PC-3 (cell line): ENCODE data around the gene VAPB. TPM values are rescaled to one million over a fixed set of nuclear protein-coding genes. Genes with fewer than 3 reads are reported as not detected.

Experiments
- ATAC-seq: fragments of 200-7000 bp; cut with Tn5 transposase; 2 replicates; pipeline ENCODE4 v1.9.1; 2020; ENCODE audit warnings: mild to moderate bottlenecking, moderate library complexity
- BruUV-seq: library from RNA; stranded (reverse); fragments of 400-500 nt; replicated peaks from 2 replicates; lab custom pipeline; 2021; lab: Mats Ljungman, UMichigan
- CTCF ChIA-PET: fragments of 300-600 bp; sonication (Branson Sonifier 250); formaldehyde crosslinking; loops from one replicate; lab custom pipeline; 2022; ENCODE audit warnings: antibody characterized with exemption; lab: Charles Lee
- POLR2A ChIA-PET: fragments of 300-600 bp; sonication (Branson Sonifier 250); formaldehyde crosslinking; loops from one replicate; lab custom pipeline; 2022; ENCODE audit warnings: antibody characterized with exemption; ENCODE audit not compliant: unreplicated experiment; lab: Charles Lee
- DNase-seq: peaks from one replicate; pipeline ENCODE4 v3.0.0-alpha.2; 2015
- H2AFZ ChIP-seq: fragments of 300-600 bp; sonication (generic); 2 replicates; pipeline ENCODE4 v1.6.0; 2016; ENCODE audit warnings: antibody characterized with exemption, low read length
- H3F3A ChIP-seq: fragments of 300-600 bp; sonication (generic); one replicate; pipeline ENCODE4 v1.6.0; 2017; ENCODE audit warnings: antibody characterized with exemption, low read length, control low read depth, mild to moderate bottlenecking; ENCODE audit not compliant: unreplicated experiment
- H3K27ac ChIP-seq: fragments of 300-600 bp; sonication (generic); 2 replicates; pipeline ENCODE4 v1.5.1; 2016; ENCODE audit warnings: mild to moderate bottlenecking, low read length
- H3K27me3 ChIP-seq: fragments of 300-600 bp; sonication (generic); 2 replicates; pipeline ENCODE4 v1.6.1; 2016; ENCODE audit warnings: low read length, mixed read lengths
- H3K36me3 ChIP-seq: fragments of 300-600 bp; sonication (generic); 2 replicates; pipeline ENCODE4 v1.6.1; 2016; ENCODE audit warnings: low read depth, mixed run types, low read length, mixed read lengths
- H3K4me1 ChIP-seq: fragments of 300-600 bp; sonication (generic); 2 replicates; pipeline ENCODE4 v1.5.1; 2016; ENCODE audit warnings: low read length; ENCODE audit not compliant: insufficient read depth
- H3K4me2 ChIP-seq: fragments of 300-600 bp; sonication (generic); 2 replicates; pipeline ENCODE4 v1.6.0; 2016; ENCODE audit warnings: low read length
- H3K4me3 ChIP-seq: fragments of 300-600 bp; sonication (generic); 2 replicates; pipeline ENCODE4 v1.5.1; 2016; ENCODE audit warnings: mild to moderate bottlenecking, low read length, mixed read lengths
- H3K79me2 ChIP-seq: fragments of 300-600 bp; sonication (generic); 2 replicates; pipeline ENCODE4 v1.6.1; 2017; ENCODE audit warnings: low read length, mixed read lengths
- H3K9ac ChIP-seq: fragments of 300-600 bp; sonication (generic); 2 replicates; pipeline ENCODE4 v1.6.0; 2016; ENCODE audit warnings: mild to moderate bottlenecking, low read length
- H3K9me2 ChIP-seq: fragments of 300-600 bp; sonication (generic); replicated peaks from 2 replicates; pipeline ENCODE4 v1.6.1; 2016; ENCODE audit warnings: mixed run types, low read length, mixed read lengths
- H3K9me3 ChIP-seq: fragments of 300-600 bp; sonication (generic); 2 replicates; pipeline ENCODE4 v1.6.1; 2016; ENCODE audit warnings: low read length, mixed read lengths
- H4K20me1 ChIP-seq: fragments of 300-600 bp; sonication (generic); 2 replicates; pipeline ENCODE4 v1.6.1; 2016; ENCODE audit warnings: low read length, mixed read lengths
- CTCF ChIP-seq: fragments of 300-600 bp; sonication (generic); conservative IDR thresholded peaks from 2 replicates; pipeline ENCODE4 v1.5.1; 2017; ENCODE audit warnings: antibody characterized with exemption, low read depth, mild to moderate bottlenecking, low read length
- EZH2 ChIP-seq: fragments of 300-600 bp; sonication (generic); IDR thresholded peaks from one replicate; pipeline ENCODE4 v1.6.1; 2017; ENCODE audit warnings: antibody characterized with exemption, mild to moderate bottlenecking, low read length; ENCODE audit not compliant: unreplicated experiment
- EZH2phosphoT487 ChIP-seq: fragments of 300-600 bp; sonication (generic); IDR thresholded peaks from 2 replicates; pipeline ENCODE4 v1.6.1; 2018; ENCODE audit warnings: mild to moderate bottlenecking, antibody characterized with exemption, low read length, borderline replicate concordance
- intact Hi-C: fragments of 100-400 bp; cut with micrococcal nuclease; formaldehyde crosslinking; loops from 2 replicates; pipeline ENCODE4 v1.9.0; 2023
- total RNA-seq: library from RNA; depleted of rRNA; stranded (reverse); fragments of >200 nt; gene quantifications from 2 replicates; pipeline ENCODE4 v1.2.3, GENCODE V29; 2014

VAPB gene
- total RNA-seq, 1 experiment from 2014 or later, result 16.5 TPM

GRCh38 chr20:58434326-58434725, 45.3 kb downstream of the VAPB start:
- ATAC-seq (no peak), DNase-seq (no peak)
- Histone ChIP-seq H3K4me2 (no peak overlapping the region), H3K27ac (no peak overlapping the region), H2AFZ (no peak overlapping the region), H3K9ac (no peak overlapping the region), H3K9me2 (no peaks in the 10 kb centered on the region), H3K9me3 (no peaks in the 10 kb centered on the region), H3K4me1 (peaks cover 9% of the 10 kb centered on the region; the same call in 1 of the 2 replicates), H3K4me3 (no peak overlapping the region), H3K27me3 (no peaks in the 10 kb centered on the region), H3K79me2 (peaks cover 97% of the 10 kb centered on the region), H4K20me1 (peaks cover 19% of the 10 kb centered on the region; the same call in 1 of the 2 replicates), H3K36me3 (peaks cover 36% of the 10 kb centered on the region; the same call in 1 of the 2 replicates), H3F3A (no peaks in the 10 kb centered on the region)
- no peak for TF ChIP-seq EZH2phosphoT487
- no peak for TF ChIP-seq EZH2
- no peak for TF ChIP-seq CTCF
- no TSS peak for BruUV-seq
- ChIA-PET POLR2A (interaction anchor here (0.6 kb wide), 1 partner anchor 45 kb away, joined by 4 read pairs; the partner anchor contains the start of gene VAPB), CTCF (interaction anchor here (0.6 kb wide), 1 partner anchor 96 kb away, joined by 4 read pairs; no protein-coding TSS in a partner anchor)
- intact Hi-C loops, result no loop called here

GRCh38 chr20:58435237-58435636, 46.2 kb downstream of the VAPB start:
- Histone ChIP-seq H3K9ac (no peak overlapping the region), H3K4me1 (peaks cover 9% of the 10 kb centered on the region; the same call in 1 of the 2 replicates), H3K4me2 (no peak overlapping the region), H4K20me1 (peaks cover 17% of the 10 kb centered on the region; the same call in 1 of the 2 replicates), H3K9me2 (no peaks in the 10 kb centered on the region), H3K79me2 (peaks cover 97% of the 10 kb centered on the region), H3K27me3 (no peaks in the 10 kb centered on the region), H3K9me3 (no peaks in the 10 kb centered on the region), H3K4me3 (no peak overlapping the region), H3K27ac (no peak overlapping the region), H3K36me3 (peaks cover 31% of the 10 kb centered on the region; the same call in 1 of the 2 replicates), H3F3A (no peaks in the 10 kb centered on the region), H2AFZ (no peak overlapping the region)
- intact Hi-C loops, result no loop called here
- CTCF ChIA-PET, result interaction anchor here (0.5 kb wide), 1 partner anchor 301 kb away, joined by 4 read pairs; no protein-coding TSS in a partner anchor
- POLR2A ChIA-PET, result no interaction called here
- no peak for DNase-seq
- ATAC-seq, result no peak
- TF ChIP-seq EZH2 (no peak), CTCF (no peak), EZH2phosphoT487 (no peak)
- BruUV-seq, result no TSS peak
